Mesothelial cell of epicardium (in vitro differentiated cells): Measurements from ENCODE around the gene CNTN4. TPM values are rescaled to one million over a fixed set of nuclear protein-coding genes. Genes with fewer than 3 reads are reported as not detected.

Source experiments
- DNase-seq, 2 experiments: peaks; one replicate each; pipeline ENCODE4 v3.0.0; 2021; ENCODE audit warnings: low spot score in 2 of 2; ENCODE audit not compliant: unreplicated experiment in 2 of 2
- H3K27ac Mint-ChIP-seq: 2 replicates; pipeline ENCODE4 v1.8.0; 2021; ENCODE audit warnings: mixed read lengths
- H3K27me3 Mint-ChIP-seq: 2 replicates; pipeline ENCODE4 v1.8.0; 2021; ENCODE audit warnings: low read depth, mixed read lengths
- H3K36me3 Mint-ChIP-seq: 2 replicates; pipeline ENCODE4 v1.8.0; 2021; ENCODE audit warnings: mixed read lengths
- H3K4me1 Mint-ChIP-seq: 2 replicates; pipeline ENCODE4 v1.8.0; 2021; ENCODE audit warnings: mixed read lengths
- H3K4me3 Mint-ChIP-seq: 2 replicates; pipeline ENCODE4 v1.8.0; 2021; ENCODE audit warnings: mild to moderate bottlenecking, moderate library complexity, mixed read lengths
- H3K9me3 Mint-ChIP-seq: 2 replicates; pipeline ENCODE4 v1.8.0; 2021; ENCODE audit warnings: mixed read lengths
- CTCF ChIP-seq: fragments of 200-600 bp; sonication (generic); IDR thresholded peaks from one replicate; pipeline ENCODE4 v1.5.0; 2021; ENCODE audit warnings: antibody characterized with exemption; ENCODE audit not compliant: unreplicated experiment
- total RNA-seq: library from RNA; stranded (reverse); gene quantifications from 3 replicates; pipeline ENCODE4 v1.2.1, GENCODE V29; 2021

CNTN4 gene
- total RNA-seq, 1 donor from 2014 or later = 68.9 TPM

DNA sequence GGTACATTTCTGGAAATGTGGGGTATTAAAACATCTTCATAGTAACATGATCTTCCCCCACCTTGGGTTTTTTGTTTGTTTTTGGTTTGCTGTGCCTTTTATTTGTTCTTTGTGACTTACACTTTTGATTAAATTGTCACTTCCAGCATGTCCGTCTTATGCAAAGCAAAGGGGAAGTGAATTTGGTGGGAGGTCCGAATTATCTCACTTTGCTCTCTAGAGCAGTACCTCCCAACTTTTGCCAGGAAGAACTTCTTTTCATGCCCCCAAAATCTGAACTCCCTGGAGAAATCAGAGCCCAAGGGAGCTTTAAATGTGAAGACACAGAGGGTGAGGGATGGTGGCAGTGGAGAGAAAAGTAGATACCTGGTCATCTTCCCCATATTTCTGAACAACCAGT, 838.4 kb downstream of the CNTN4 start:
- no peak for DNase-seq
- Mint-ChIP-seq H3K9me3 (peaks cover 3% of the 10 kb centered on the region), H3K4me1 (peaks cover 5% of the 10 kb centered on the region), H3K4me3 (no peak overlapping the region), H3K27ac (no peak overlapping the region), H3K27me3 (peaks cover 3% of the 10 kb centered on the region), H3K36me3 (peaks cover 11% of the 10 kb centered on the region)
- TF ChIP-seq CTCF = no peak

GRCh38 chr3:2937592-2937991, 838.9 kb downstream of the CNTN4 start:
- Mint-ChIP-seq H3K9me3 (no peaks in the 10 kb centered on the region), H3K27me3 (peaks cover 3% of the 10 kb centered on the region), H3K27ac (peak overlapping the region; percentile 24), H3K4me1 (peaks cover 5% of the 10 kb centered on the region), H3K36me3 (peaks cover 8% of the 10 kb centered on the region), H3K4me3 (no peak overlapping the region)
- no peak for TF ChIP-seq CTCF
- no peak for DNase-seq

- no peak overlapping the region for H3K4me3 Mint-ChIP-seq
- H3K27me3 Mint-ChIP-seq = peaks cover 3% of the 10 kb centered on the region
- H3K27ac Mint-ChIP-seq = no peak overlapping the region
- no peaks in the 10 kb centered on the region for H3K9me3 Mint-ChIP-seq
- no peak for DNase-seq
- TF ChIP-seq CTCF = no peak
- H3K4me1 Mint-ChIP-seq = peaks cover 5% of the 10 kb centered on the region
- H3K36me3 Mint-ChIP-seq = peaks cover under 1% of the 10 kb centered on the region
These were observed 840.0 kb downstream of the CNTN4 start for GRCh38 chr3:2938711-2939110.

DNA sequence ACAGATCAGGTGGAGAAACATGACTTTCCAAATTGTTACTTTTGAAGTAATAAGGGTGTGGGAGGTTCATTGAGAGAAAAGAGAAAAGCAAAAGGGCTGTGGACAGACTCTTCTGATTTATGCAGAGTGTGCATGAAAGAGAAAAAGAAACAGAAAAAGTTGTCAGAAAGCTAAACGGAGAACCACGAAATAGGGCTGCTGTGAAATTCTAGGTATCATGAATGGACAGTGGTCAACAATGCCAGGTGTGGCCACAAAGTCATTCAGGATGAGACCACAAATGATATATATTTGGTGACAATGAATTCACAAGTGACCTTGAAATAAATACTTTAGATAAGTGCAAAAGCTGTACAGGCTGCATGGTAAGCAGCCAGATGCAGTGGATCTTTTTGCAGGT, 841.4 kb downstream of the CNTN4 start:
- no peak for DNase-seq
- no peak for TF ChIP-seq CTCF
- H3K27me3 Mint-ChIP-seq = peaks cover 3% of the 10 kb centered on the region
- no peak overlapping the region for H3K4me3 Mint-ChIP-seq
- H3K27ac Mint-ChIP-seq = no peak overlapping the region
- no peaks in the 10 kb centered on the region for H3K9me3 Mint-ChIP-seq
- peaks cover 5% of the 10 kb centered on the region for H3K4me1 Mint-ChIP-seq
- H3K36me3 Mint-ChIP-seq = no peaks in the 10 kb centered on the region

DNA sequence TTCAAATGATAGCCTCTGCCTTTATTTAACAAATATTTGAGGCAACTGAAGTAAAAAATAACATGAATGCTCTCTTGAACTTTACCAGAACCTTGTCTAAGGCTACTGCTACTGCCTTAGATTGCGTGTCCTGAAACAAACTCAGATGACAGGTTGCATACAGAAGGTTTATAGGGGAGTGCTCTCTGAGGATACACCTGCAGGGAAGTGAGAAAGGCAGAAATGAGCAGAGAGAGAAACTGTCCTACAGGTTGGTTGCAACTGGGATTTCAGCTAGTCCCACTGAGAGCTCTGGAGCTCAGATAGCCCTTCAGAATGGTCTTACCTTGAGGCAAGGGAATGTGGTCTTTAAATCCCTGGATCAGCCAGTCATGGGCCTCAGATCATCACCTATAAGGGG, 846.0 kb downstream of the CNTN4 start:
- Mint-ChIP-seq H3K27ac (no peak overlapping the region), H3K4me1 (peaks cover 4% of the 10 kb centered on the region), H3K4me3 (no peak overlapping the region), H3K27me3 (peaks cover 3% of the 10 kb centered on the region), H3K36me3 (no peaks in the 10 kb centered on the region), H3K9me3 (no peaks in the 10 kb centered on the region)
- DNase-seq = no peak
- no peak for TF ChIP-seq CTCF

GRCh38 chr3:2945121-2945520, 846.5 kb downstream of the CNTN4 start:
- TF ChIP-seq CTCF = no peak
- Mint-ChIP-seq H3K4me3 (no peak overlapping the region), H3K27ac (no peak overlapping the region), H3K36me3 (no peaks in the 10 kb centered on the region), H3K4me1 (peaks cover 4% of the 10 kb centered on the region), H3K27me3 (peaks cover 3% of the 10 kb centered on the region), H3K9me3 (no peaks in the 10 kb centered on the region)
- no peak for DNase-seq
